ENCODE results near the gene PAAF1. TPM values are rescaled to one million over a fixed set of nuclear protein-coding genes. Genes with fewer than 3 reads are reported as not detected.

Gene PAAF1
- total and polyA plus RNA-seq, 10 donors: 8.1 to 18.1 (median 13.7) TPM

- intact Hi-C loops (cut with DNase I; ENCODE audit: low total_unique reads): no loop called here
- Histone ChIP-seq H3K4me1 (no peaks in the 10 kb centered on the region), H3K9me3 (peaks cover 0 to 2% (median 0%) of the 10 kb centered on the region in 8 donors), H3K36me3 (no peaks in the 10 kb centered on the region), H3K4me3 (no peak overlapping the region), H3K27me3 (replicated peaks in 1 of 7) (no peaks in the 10 kb centered on the region), H3K27ac (no peak overlapping the region)
- DNase-seq: no peak
- WGBS, 5 donors: 83 to 98% (median 90%) methylated on average over 5 of the region's 5 CpGs
- TF ChIP-seq, protein P1, sequence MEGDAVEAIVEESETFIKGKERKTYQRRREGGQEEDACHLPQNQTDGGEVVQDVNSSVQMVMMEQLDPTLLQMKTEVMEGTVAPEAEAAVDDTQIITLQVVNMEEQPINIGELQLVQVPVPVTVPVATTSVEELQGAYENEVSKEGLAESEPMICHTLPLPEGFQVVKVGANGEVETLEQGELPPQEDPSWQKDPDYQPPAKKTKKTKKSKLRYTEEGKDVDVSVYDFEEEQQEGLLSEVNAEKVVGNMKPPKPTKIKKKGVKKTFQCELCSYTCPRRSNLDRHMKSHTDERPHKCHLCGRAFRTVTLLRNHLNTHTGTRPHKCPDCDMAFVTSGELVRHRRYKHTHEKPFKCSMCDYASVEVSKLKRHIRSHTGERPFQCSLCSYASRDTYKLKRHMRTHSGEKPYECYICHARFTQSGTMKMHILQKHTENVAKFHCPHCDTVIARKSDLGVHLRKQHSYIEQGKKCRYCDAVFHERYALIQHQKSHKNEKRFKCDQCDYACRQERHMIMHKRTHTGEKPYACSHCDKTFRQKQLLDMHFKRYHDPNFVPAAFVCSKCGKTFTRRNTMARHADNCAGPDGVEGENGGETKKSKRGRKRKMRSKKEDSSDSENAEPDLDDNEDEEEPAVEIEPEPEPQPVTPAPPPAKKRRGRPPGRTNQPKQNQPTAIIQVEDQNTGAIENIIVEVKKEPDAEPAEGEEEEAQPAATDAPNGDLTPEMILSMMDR (IDR thresholded peaks at IDR 0.05 in 8 of 11, conservative IDR thresholded peaks at IDR 0.05 in 3 of 11): no peak
- no peak for TF ChIP-seq POLR2AphosphoS5 (IDR thresholded peaks at IDR 0.05)
- no peak for TF ChIP-seq POLR2A (IDR thresholded peaks at IDR 0.05)
Measured at GRCh38 chr11:73949912-73950311, 73.1 kb downstream of the PAAF1 start.

DNA sequence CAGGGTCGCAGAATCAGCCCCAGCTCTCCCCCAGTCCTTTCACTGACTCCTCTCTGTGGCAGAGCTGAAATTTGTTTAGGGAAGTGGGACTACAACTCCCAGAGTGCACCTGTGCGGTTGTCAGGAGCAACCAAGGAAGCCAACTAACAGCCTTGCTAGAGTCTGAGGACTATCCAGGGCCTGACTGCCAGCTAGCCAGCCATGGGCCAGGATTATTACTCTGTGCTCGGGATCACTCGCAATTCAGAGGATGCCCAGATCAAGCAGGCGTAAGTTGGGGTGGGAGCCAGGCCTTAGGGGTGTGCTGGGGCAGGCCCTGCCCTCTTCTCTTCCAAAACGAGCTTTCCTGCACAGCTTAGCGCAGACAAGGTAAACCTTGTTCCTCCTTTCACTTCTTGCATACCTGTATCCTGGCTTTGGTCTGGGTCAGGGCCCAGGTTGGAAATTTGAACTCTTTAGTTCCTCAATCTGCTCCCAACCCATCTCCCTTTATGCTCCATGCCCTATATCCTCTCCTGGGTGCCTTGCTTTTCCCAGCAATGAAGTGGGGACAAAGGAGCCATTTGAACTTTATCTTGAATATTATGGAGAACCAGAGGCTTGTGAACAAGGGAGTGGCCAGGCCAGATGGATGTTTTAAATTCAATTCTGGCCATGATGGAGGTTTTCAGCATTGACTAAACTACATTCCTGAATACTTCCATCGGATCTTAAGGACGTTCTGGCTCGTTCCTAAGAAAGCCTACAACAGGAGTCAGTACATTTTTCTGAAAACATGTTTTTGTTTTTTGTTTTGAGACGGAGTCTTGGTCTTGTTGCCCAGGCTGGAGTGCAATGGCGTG lies 74.3 kb downstream of the PAAF1 start, which contains the start of gene DNAJB13:
DNAJB13 (plus strand) TSS at position 158 of the 842 bp plus-strand sequence; CDS start at position 202, 44 bp downstream.
- Histone ChIP-seq H3K9me3 (peaks cover 0 to 2% (median 0%) of the 10 kb centered on the region in 8 donors), H3K4me3 (no peak within 1 kb of the TSS), H3K27me3 (replicated peaks in 1 of 7) (peaks cover 0 to 2% (median 0%) of the 10 kb centered on the region in 7 donors), H3K27ac (no peak within 1 kb of the TSS), H3K36me3 (no peaks in the 10 kb centered on the region), H3K4me1 (no peaks in the 10 kb centered on the region)
- 78 to 90% (median 85%) methylated on average over 12 of the region's 12 CpGs for WGBS, 5 donors
- no peak for TF ChIP-seq POLR2AphosphoS5 (IDR thresholded peaks at IDR 0.05)
- TF ChIP-seq POLR2A (IDR thresholded peaks at IDR 0.05): no peak
- TF ChIP-seq, protein P1 (IDR thresholded peaks at IDR 0.05 in 8 of 11, conservative IDR thresholded peaks at IDR 0.05 in 3 of 11): no peak
- DNase-seq: no peak
- intact Hi-C loops (cut with DNase I; ENCODE audit: low total_unique reads): no loop called here

GRCh38 chr11:73951797-73952196 lies 75.0 kb downstream of the PAAF1 start:
- Histone ChIP-seq H3K27me3 (replicated peaks in 1 of 7) (peaks cover 0 to 9% (median 0%) of the 10 kb centered on the region in 7 donors), H3K9me3 (peaks cover 0 to under 1% (median 0%) of the 10 kb centered on the region in 8 donors), H3K36me3 (no peaks in the 10 kb centered on the region), H3K27ac (no peak overlapping the region), H3K4me3 (no peak overlapping the region), H3K4me1 (no peaks in the 10 kb centered on the region)
- DNase-seq: no peak
- TF ChIP-seq, protein P1 (IDR thresholded peaks at IDR 0.05 in 8 of 11, conservative IDR thresholded peaks at IDR 0.05 in 3 of 11): no peak
- no peak for TF ChIP-seq POLR2AphosphoS5 (IDR thresholded peaks at IDR 0.05)
- no peak for TF ChIP-seq POLR2A (IDR thresholded peaks at IDR 0.05)
- 93 to 95% (median 93%) methylated on average over 7 of the region's 7 CpGs for WGBS, 5 donors
- intact Hi-C loops (cut with DNase I; ENCODE audit: low total_unique reads): no loop called here
